H1 (cell line): ENCODE data around the gene RCOR2. TPM values are rescaled to one million over a fixed set of nuclear protein-coding genes. Genes with fewer than 3 reads are reported as not detected.

Source experiments
- CTCF ChIA-PET: fragments of 300-600 bp; sonication (Branson Sonifier 250); formaldehyde crosslinking; loops from one replicate; lab custom pipeline; 2021; ENCODE audit not compliant: partially characterized antibody; lab: Charles Lee
- POLR2A ChIA-PET: fragments of 300-600 bp; sonication (Branson Sonifier 250); formaldehyde crosslinking; loops from one replicate; lab custom pipeline; 2021; ENCODE audit warnings: inconsistent platforms; ENCODE audit not compliant: partially characterized antibody; lab: Charles Lee
- DNase-seq, 2 experiments: peaks; one replicate each; pipeline versions ENCODE4 v3.0.0 to v3.0.0-alpha.2; 2010 to 2022; ENCODE audit warnings: low spot score in 2 of 2, low read depth in 1 of 2, mixed read lengths in 1 of 2
- FAIRE-seq: peaks from 2 replicates; lab custom pipeline; 2011; peaks lifted over from hg19 to GRCh38; lab: Jason Lieb, UNC
- H2AFZ ChIP-seq: 2 replicates; pipeline ENCODE4 v1.8.1; 2012; ENCODE audit warnings: low read length, inconsistent platforms
- H2AK5ac ChIP-seq: 2 replicates; pipeline ENCODE4 v1.6.1; 2013; ENCODE audit warnings: low read depth, low read length
- H2BK120ac ChIP-seq: replicated peaks from 2 replicates; pipeline ENCODE3; 2013; ENCODE audit warnings: low read depth, low read length, inconsistent platforms
- H2BK12ac ChIP-seq: 2 replicates; pipeline ENCODE4 v1.6.1; 2013; ENCODE audit warnings: low read depth, low read length
- H2BK15ac ChIP-seq: 2 replicates; pipeline ENCODE4 v1.6.1; 2013; ENCODE audit warnings: low read length
- H2BK20ac ChIP-seq: 2 replicates; pipeline ENCODE4 v1.6.1; 2013; ENCODE audit warnings: low read length
- H2BK5ac ChIP-seq: 2 replicates; pipeline ENCODE4 v1.6.1; 2013; ENCODE audit warnings: low read depth, low read length
- H3K14ac ChIP-seq: 2 replicates; pipeline ENCODE4 v1.6.1; 2013; ENCODE audit warnings: inconsistent platforms; ENCODE audit not compliant: insufficient read length
- H3K18ac ChIP-seq: 2 replicates; pipeline ENCODE4 v1.6.1; 2013; ENCODE audit warnings: low read length; ENCODE audit errors: extremely low read depth
- H3K23ac ChIP-seq: 2 replicates; pipeline ENCODE4 v1.6.1; 2013; ENCODE audit warnings: inconsistent platforms; ENCODE audit not compliant: insufficient read length
- H3K23me2 ChIP-seq: 2 replicates; pipeline ENCODE4 v1.6.1; 2013; ENCODE audit warnings: low read depth, low read length
- H3K27ac ChIP-seq: 2 replicates; pipeline ENCODE4 v1.6.1; 2011; ENCODE audit warnings: low read depth, low read length, inconsistent platforms
- H3K27me3 ChIP-seq, 4 experiments: replicated peaks in 1 of 4; 1 replicate in 1 of 4; 2 replicates in 3 of 4; pipeline versions ENCODE4 v1.6.1 to v1.8.1; 2011 to 2013; ENCODE audit warnings: low read length in 3 of 4, mild to moderate bottlenecking in 3 of 4, inconsistent platforms in 2 of 4, mixed read lengths in 2 of 4, moderate library complexity in 1 of 4; ENCODE audit not compliant: control insufficient read depth in 3 of 4, insufficient read depth in 3 of 4; ENCODE audit errors: extremely low read depth in 1 of 4
- H3K36me3 ChIP-seq, 4 experiments: 2 replicates each; pipeline versions ENCODE4 v1.6.1 to v1.8.1; 2011 to 2013; ENCODE audit warnings: mild to moderate bottlenecking in 4 of 4, low read length in 3 of 4, moderate library complexity in 2 of 4, control low read depth in 1 of 4, inconsistent platforms in 1 of 4; ENCODE audit not compliant: insufficient read depth in 4 of 4, control insufficient read depth in 2 of 4
- H3K4ac ChIP-seq: replicated peaks from 2 replicates; pipeline ENCODE3; 2013; ENCODE audit warnings: low read length, low read depth, mixed read lengths, inconsistent platforms; ENCODE audit not compliant: insufficient read length
- H3K4me1 ChIP-seq, 4 experiments: replicated peaks in 1 of 4; 1 replicate in 1 of 4; 2 replicates in 3 of 4; pipeline versions ENCODE4 v1.6.1 to v1.8.1; 2011 to 2013; ENCODE audit warnings: low read length in 3 of 4, inconsistent platforms in 2 of 4, mixed read lengths in 1 of 4; ENCODE audit not compliant: insufficient read depth in 4 of 4, control insufficient read depth in 3 of 4
- H3K4me2 ChIP-seq, 2 experiments: 2 replicates each; pipeline versions ENCODE4 v1.6.1 to v1.8.1; 2011 to 2013; ENCODE audit warnings: low read depth in 2 of 2, low read length in 2 of 2, control low read depth in 1 of 2, inconsistent platforms in 1 of 2, mild to moderate bottlenecking in 1 of 2; ENCODE audit not compliant: insufficient read depth in 1 of 2
- H3K4me3 ChIP-seq, 4 experiments: fragments of 200-600, 300-600 bp in 1 of 4; sonication (generic), shearing (Covaris generic), sonication (Bioruptor Twin) in 1 of 4; 2 replicates each; pipeline versions ENCODE4 v1.5.1 to v1.8.1; 2011 to 2016; ENCODE audit warnings: low read length in 4 of 4, low read depth in 3 of 4, control low read depth in 2 of 4, inconsistent platforms in 2 of 4, mild to moderate bottlenecking in 2 of 4, mixed read lengths in 1 of 4, moderate library complexity in 1 of 4; ENCODE audit not compliant: insufficient read depth in 2 of 4; ENCODE audit errors: extremely low read depth in 1 of 4
- H3K56ac ChIP-seq: replicated peaks from 2 replicates; pipeline ENCODE3; 2013; ENCODE audit warnings: low read depth, mild to moderate bottlenecking, mixed read lengths, low read length, inconsistent platforms; ENCODE audit not compliant: insufficient read length
- H3K79me1 ChIP-seq: 2 replicates; pipeline ENCODE4 v1.6.1; 2013; ENCODE audit warnings: low read depth, low read length, control low read depth
- H3K79me2 ChIP-seq, 2 experiments: 2 replicates each; pipeline versions ENCODE4 v1.6.1 to v1.8.1; 2012 to 2013; ENCODE audit warnings: low read length in 2 of 2, mild to moderate bottlenecking in 2 of 2, inconsistent platforms in 1 of 2; ENCODE audit not compliant: insufficient read depth in 2 of 2, control insufficient read depth in 1 of 2
- H3K9ac ChIP-seq, 4 experiments: replicated peaks in 1 of 4; 1 replicate in 1 of 4; 2 replicates in 3 of 4; pipeline versions ENCODE4 v1.6.1 to v1.8.1; 2011 to 2013; ENCODE audit warnings: low read depth in 3 of 4, low read length in 3 of 4, control low read depth in 2 of 4, mild to moderate bottlenecking in 2 of 4, moderate library complexity in 2 of 4, inconsistent platforms in 1 of 4; ENCODE audit errors: extremely low read depth in 1 of 4
- H3K9me3 ChIP-seq, 2 experiments: 2 replicates each; pipeline versions ENCODE4 v1.6.1 to v1.8.1; 2012 to 2013; ENCODE audit warnings: mild to moderate bottlenecking in 2 of 2, moderate library complexity in 2 of 2, control low read depth in 1 of 2, inconsistent platforms in 1 of 2, low read depth in 1 of 2, low read length in 1 of 2, mixed read lengths in 1 of 2; ENCODE audit not compliant: insufficient read depth in 2 of 2
- H4K20me1 ChIP-seq, 2 experiments: replicated peaks in 1 of 2; 2 replicates each; pipeline versions ENCODE3 to v1.8.1; 2011 to 2013; ENCODE audit warnings: inconsistent platforms in 2 of 2, low read length in 2 of 2, mild to moderate bottlenecking in 1 of 2; ENCODE audit not compliant: insufficient read depth in 2 of 2, control insufficient read depth in 1 of 2
- H4K5ac ChIP-seq: 2 replicates; pipeline ENCODE4 v1.6.1; 2013; ENCODE audit warnings: low read length, low read depth, mixed read lengths, inconsistent platforms; ENCODE audit not compliant: insufficient read length
- H4K8ac ChIP-seq: 2 replicates; pipeline ENCODE4 v1.8.0; 2013; ENCODE audit warnings: mild to moderate bottlenecking, moderate library complexity, low read length, inconsistent platforms; ENCODE audit not compliant: insufficient read depth; ENCODE audit errors: extremely low read depth
- H4K91ac ChIP-seq: replicated peaks from 2 replicates; pipeline ENCODE3; 2013; ENCODE audit warnings: low read length, mixed read lengths, inconsistent platforms; ENCODE audit not compliant: insufficient read length
- CBX8 ChIP-seq: fragments of 300-800, 300-1000 bp; sonication (generic); IDR thresholded peaks from 2 replicates; pipeline ENCODE4 v1.7.1; 2016; ENCODE audit warnings: low read depth, low read length, borderline replicate concordance
- POLR2A ChIP-seq, 2 experiments: IDR thresholded peaks; 1 replicate in 1 of 2; 2 replicates in 1 of 2; pipeline ENCODE4 v1.6.1; 2011; ENCODE audit warnings: low read depth in 2 of 2, low read length in 2 of 2, mild to moderate bottlenecking in 2 of 2; ENCODE audit errors: control extremely low read depth in 1 of 2
- WGBS, 2 experiments: shearing (Covaris generic) in 1 of 2; methylation state at CpG; one replicate each; pipeline versions ENCODE4 v1.1.6 to v1.1.7; 2013 to 2015; ENCODE audit warnings: low lambda C conversion rate in 2 of 2, mixed read lengths in 2 of 2, inconsistent platforms in 1 of 2, low coverage in 1 of 2, missing lambda C conversion rate in 1 of 2; ENCODE audit not compliant: insufficient replicate concordance in 2 of 2, insufficient coverage in 1 of 2, insufficient read length in 1 of 2; ENCODE audit errors: extremely low coverage in 1 of 2, missing lambda C conversion rate in 1 of 2; 5-methylcytosine and 5-hydroxymethylcytosine counted together
- polyA plus RNA-seq, 7 experiments: library from polyadenylated mRNA; depleted of rRNA in 3 of 7; stranded (reverse) in 5 of 7; unstranded in 2 of 7; fragments of >200 nt in 5 of 7; fragments of 200-250 nt in 2 of 7; gene quantifications; 1 replicate in 5 of 7; 2 replicates in 1 of 7; 4 replicates in 1 of 7; pipeline versions ENCODE4 v1.2.1 to v1.2.3, GENCODE V29; 2011 to 2013; ENCODE audit warnings: missing spikeins in 2 of 7, mixed read lengths in 2 of 7
- total RNA-seq: library from RNA; stranded (reverse); fragmentation: NEBNext Ultra II Directional; extraction: Animal tissue kit (Norgen Biotek cat#: 25700); gene quantifications from 2 replicates; pipeline ENCODE4 v1.2.1, GENCODE V29; 2021

RCOR2 gene
- total and polyA plus RNA-seq, 2 of the 8 experiments (the other 6 are each of a cell fraction or from before 2014, with no cell fraction given), result 54.6 to 78.0 TPM

DNA sequence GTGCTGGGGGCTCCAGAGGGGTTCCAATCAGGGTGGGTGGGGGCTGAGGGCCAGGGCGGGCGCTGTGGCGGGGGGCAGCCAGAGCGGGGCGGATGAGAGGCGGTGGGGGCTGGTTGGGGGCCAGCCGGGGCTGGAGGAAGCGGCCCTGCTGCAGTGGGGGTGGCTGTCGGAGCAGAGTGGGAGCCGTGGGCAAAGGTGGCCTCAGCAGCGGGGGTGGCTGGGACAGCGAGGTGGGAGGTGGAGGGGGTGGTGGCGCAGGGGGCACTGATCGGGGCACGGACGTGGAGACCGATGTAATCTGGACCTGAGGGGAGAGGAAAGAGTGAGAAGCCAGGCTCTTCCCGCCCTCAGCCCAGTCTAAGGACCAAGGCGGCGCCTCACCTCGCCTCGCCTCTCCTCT lies 5.1 kb downstream of the RCOR2 start:
- no peaks in the 10 kb centered on the region for H3K27me3 ChIP-seq
- H2BK20ac ChIP-seq, result no peak overlapping the region
- peaks cover 6 to 50% (median 37%) of the 10 kb centered on the region in 4 experiments for H3K4me1 ChIP-seq
- no peak overlapping the region for H2BK5ac ChIP-seq
- H2AFZ ChIP-seq, result no peak overlapping the region
- no peak overlapping the region; a peak in 1 of 4 replicates for H3K4me2 ChIP-seq
- POLR2A ChIA-PET, result interaction anchor here (0.6 to 10.7 kb wide), 9 partner anchors 7 to 144 kb away, joined by 3 to 173 read pairs (median 7); partner anchors contain the start of genes MARK2, NAA40, RCOR2 and ZFTA
- H2BK12ac ChIP-seq, result no peak overlapping the region
- CTCF ChIA-PET, result interaction anchor here (1.4 to 4.5 kb wide), 4 partner anchors 8 to 75 kb away, joined by 4 to 39 read pairs (median 8); no protein-coding TSS in a partner anchor
- H3K36me3 ChIP-seq, result peaks cover 10 to 42% (median 19%) of the 10 kb centered on the region in 4 experiments; a peak in 7 of 8 replicates
- no peak overlapping the region for H3K4ac ChIP-seq
- no peak for FAIRE-seq
- H3K79me1 ChIP-seq, result peaks cover 11% of the 10 kb centered on the region
- 94% methylated on average over 3 of the region's 22 CpGs; no CpG with 5 or more reads in 1 of the 2 experiments for WGBS, 2 experiments
- no peak overlapping the region; the same call in 1 of the 2 replicates for H4K8ac ChIP-seq
- no peak overlapping the region for H3K9ac ChIP-seq
- H3K14ac ChIP-seq, result no peak overlapping the region
- no peak overlapping the region for H3K18ac ChIP-seq
- peaks cover 10% of the 10 kb centered on the region for H3K23me2 ChIP-seq
- DNase-seq, result no peak
- H3K23ac ChIP-seq, result no peak overlapping the region
- H2BK15ac ChIP-seq, result no peak overlapping the region
- peaks cover 3 to 29% of the 10 kb centered on the region in 2 experiments; a peak in 3 of 4 replicates for H3K79me2 ChIP-seq
- no peak overlapping the region for H3K4me3 ChIP-seq
- H3K9me3 ChIP-seq, result no peaks in the 10 kb centered on the region
- no peak overlapping the region for H4K5ac ChIP-seq
- H3K27ac ChIP-seq, result no peak overlapping the region
- H2AK5ac ChIP-seq, result no peak overlapping the region
- no peak overlapping the region for H4K91ac ChIP-seq
- H4K20me1 ChIP-seq, result peaks cover 14 to 21% of the 10 kb centered on the region in 2 experiments
- TF ChIP-seq CBX8, result no peak
- peak in 1 of 2 experiments; percentile 28; a peak in 1 of 3 replicates for TF ChIP-seq POLR2A (IDR thresholded peaks at IDR 0.05; ENCODE audit: control extremely low read depth in 1 of 2, low read depth in 2 of 2, low read length in 2 of 2)
- no peak overlapping the region for H2BK120ac ChIP-seq
- H3K56ac ChIP-seq, result no peak overlapping the region
